Stimulated activated CD8-positive, alpha-beta memory T cell treated with anti-CD3 and anti-CD28 coated beads, Interleukin-7, amount 100 ng/mL, for 4 hours (primary cell): Measurements from ENCODE around the gene RAB3A.

Experiments
- DNase-seq, 2 donors: peaks; one replicate each; pipeline ENCODE4 v3.0.0-alpha.2; 2020; ENCODE audit warnings: low read depth in 2 of 2

The RAB3A gene

GRCh38 chr19:18197306-18197705, 6.5 kb downstream of the RAB3A start:
- no peak for DNase-seq

GRCh38 chr19:18196511-18196845, 7.4 kb downstream of the RAB3A start:
- DNase-seq = no peak

GRCh38 chr19:18194554-18195238, 9.1 kb downstream of the RAB3A start:
- DNase-seq = no peak

- DNase-seq = no peak
Measured at GRCh38 chr19:18194181-18194530, 9.7 kb downstream of the RAB3A start.

GRCh38 chr19:18193388-18194180, 10.3 kb downstream of the RAB3A start:
- DNase-seq = no peak

- peak; percentile 98 for DNase-seq
Measured at GRCh38 chr19:18192673-18193387, 11.0 kb downstream of the RAB3A start, which contains the start of gene MPV17L2. Gene MPV17L2, plus strand, starts transcription at chr19:18193218. Its CDS starts 64 bp downstream, at chr19:18193282.

GRCh38 chr19:18191640-18192062, 12.2 kb downstream of the RAB3A start:
- no peak for DNase-seq

GRCh38 chr19:18190278-18190677, 13.6 kb downstream of the RAB3A start:
- DNase-seq = no peak

- DNase-seq = no peak
Measured at GRCh38 chr19:18185538-18185937, 18.3 kb downstream of the RAB3A start.

GRCh38 chr19:18183529-18183928, 20.3 kb downstream of the RAB3A start:
- DNase-seq = no peak

- no peak for DNase-seq
Measured at GRCh38 chr19:18179957-18180356, 23.9 kb downstream of the RAB3A start.

GRCh38 chr19:18176367-18177310, 27.2 kb downstream of the RAB3A start:
- no peak for DNase-seq

- no peak for DNase-seq
Measured at GRCh38 chr19:18174983-18175382, 28.9 kb downstream of the RAB3A start.

- DNase-seq = peak in 1 of 2 donors; percentile 57
Measured at GRCh38 chr19:18173572-18174288, 30.1 kb downstream of the RAB3A start, which contains the start of gene IFI30. Gene IFI30, plus strand, starts transcription at chr19:18173813. Its CDS starts 29 bp downstream, at chr19:18173842.

GRCh38 chr19:18173054-18173571, 30.7 kb downstream of the RAB3A start:
- no peak for DNase-seq

- DNase-seq = no peak
Measured at GRCh38 chr19:18172331-18173053, 31.4 kb downstream of the RAB3A start.

GRCh38 chr19:18171605-18172327, 32.1 kb downstream of the RAB3A start:
- no peak for DNase-seq

- no peak for DNase-seq
Measured at GRCh38 chr19:18170714-18171255, 33.1 kb downstream of the RAB3A start.
